Measurements from ENCODE around the gene IFITM10. TPM values are rescaled to one million over a fixed set of nuclear protein-coding genes. Genes with fewer than 3 reads are reported as not detected.

Gene IFITM10
- polyA plus RNA-seq, 1 of the 3 experiments (the other 2 are of a cell fraction), result 0.21 TPM

- no peaks in the 10 kb centered on the region for H3K36me3 ChIP-seq (replicated peaks in 1 of 2; ENCODE audit: control insufficient read depth in 1 of 2, insufficient read depth in 2 of 2, low read length in 1 of 2)
- H3K9ac ChIP-seq, result no peak overlapping the region
- H3K9me3 ChIP-seq, result no peaks in the 10 kb centered on the region
- no peak overlapping the region for H2AFZ ChIP-seq (ENCODE audit: low read depth)
- no peak for DNase-seq
- H3K4me3 ChIP-seq (ENCODE audit: low read depth in 2 of 2, low read length in 1 of 2), result no peak overlapping the region
- H3K4me2 ChIP-seq, result no peak overlapping the region
- no peak for TF ChIP-seq MXI1 (IDR thresholded peaks at IDR 0.05; ENCODE audit: low read depth, low read length)
- no peak for TF ChIP-seq MEF2A (IDR thresholded peaks at IDR 0.05; ENCODE audit: borderline replicate concordance, low read depth)
- TF ChIP-seq RCOR1 (IDR thresholded peaks at IDR 0.05; ENCODE audit: low read length), result no peak
- TF ChIP-seq PBX3 (IDR thresholded peaks at IDR 0.05), result no peak
- H3K27ac ChIP-seq (ENCODE audit: low read depth in 2 of 2, low read length in 1 of 2), result no peak overlapping the region
- H3K79me2 ChIP-seq (ENCODE audit: insufficient read depth), result no peaks in the 10 kb centered on the region
- no peaks in the 10 kb centered on the region for H4K20me1 ChIP-seq (ENCODE audit: insufficient read depth)
- CTCF ChIA-PET, result interaction anchor here (2.5 to 5.8 kb wide), 6 partner anchors 11 to 459 kb away, joined by 28 to 585 read pairs (median 154); partner anchors contain the start of gene SYT8
- H3K27me3 ChIP-seq (ENCODE audit: insufficient read depth), result no peaks in the 10 kb centered on the region; the same call in 1 of the 2 replicates
- H3K4me1 ChIP-seq (ENCODE audit: control insufficient read depth in 1 of 2, insufficient read depth in 2 of 2, low read depth in 1 of 2, low read length in 1 of 2), result peaks cover 6 to 13% of the 10 kb centered on the region in 2 experiments; a peak in 2 of 4 replicates
- WGBS (ENCODE audit: low lambda C conversion rate), result 57% methylated on average over 3 of the region's 3 CpGs
- POLR2A ChIA-PET, result no interaction called here
- no peaks in the 10 kb centered on the region for H3F3A ChIP-seq (replicated peaks; ENCODE audit: insufficient read depth)
- H3K9me2 ChIP-seq, result no peaks in the 10 kb centered on the region
Measured at GRCh38 chr11:1695548-1696108, 54.8 kb downstream of the IFITM10 start.

- no peak overlapping the region for H3K9ac ChIP-seq
- H3K79me2 ChIP-seq (ENCODE audit: insufficient read depth), result no peaks in the 10 kb centered on the region
- CTCF ChIA-PET, result interaction anchor here (0.7 to 5.8 kb wide), 36 partner anchors 11 to 466 kb away, joined by 3 to 585 read pairs (median 16); partner anchors contain the start of genes CTSD, H19, IFITM10 and INS
- 91% methylated on average over 11 of the region's 15 CpGs for WGBS (ENCODE audit: low lambda C conversion rate)
- H3K9me3 ChIP-seq, result no peaks in the 10 kb centered on the region
- no peaks in the 10 kb centered on the region for H3F3A ChIP-seq (replicated peaks; ENCODE audit: insufficient read depth)
- POLR2A ChIA-PET, result interaction anchor here (1.1 to 2.3 kb wide), 4 partner anchors 52 to 459 kb away, joined by 3 to 8 read pairs (median 4); partner anchors contain the start of genes CTSD and SYT8
- H3K4me2 ChIP-seq, result no peak overlapping the region
- no peak overlapping the region for H3K4me3 ChIP-seq (ENCODE audit: low read depth in 2 of 2, low read length in 1 of 2)
- H3K36me3 ChIP-seq (replicated peaks in 1 of 2; ENCODE audit: control insufficient read depth in 1 of 2, insufficient read depth in 2 of 2, low read length in 1 of 2), result no peaks in the 10 kb centered on the region
- H4K20me1 ChIP-seq (ENCODE audit: insufficient read depth), result no peaks in the 10 kb centered on the region
- H3K9me2 ChIP-seq, result no peaks in the 10 kb centered on the region
- TF ChIP-seq RFX5 (IDR thresholded peaks at IDR 0.05; ENCODE audit: low read length), result no peak
- no peak for TF ChIP-seq POLR2AphosphoS5 (IDR thresholded peaks at IDR 0.05; ENCODE audit: low read depth, low read length)
- H3K27ac ChIP-seq (ENCODE audit: low read depth in 2 of 2, low read length in 1 of 2), result no peak overlapping the region
- no peak for DNase-seq
- no peaks in the 10 kb centered on the region; the same call in 1 of the 2 replicates for H3K27me3 ChIP-seq (ENCODE audit: insufficient read depth)
- peaks cover 6 to 13% of the 10 kb centered on the region in 2 experiments; a peak in 2 of 4 replicates for H3K4me1 ChIP-seq (ENCODE audit: control insufficient read depth in 1 of 2, insufficient read depth in 2 of 2, low read depth in 1 of 2, low read length in 1 of 2)
- no peak overlapping the region for H2AFZ ChIP-seq (ENCODE audit: low read depth)
Measured at GRCh38 chr11:1694846-1695547, 55.4 kb downstream of the IFITM10 start.

Measured in SK-N-SH (cell line).